HFFc6 (cell line): ENCODE measurements around the gene CLDN18. TPM values are rescaled to one million over a fixed set of nuclear protein-coding genes. Genes with fewer than 3 reads are reported as not detected.

ENCODE experiments used
- DNase-seq: peaks from one replicate; pipeline ENCODE4 v3.0.0-alpha.2; 2018
- H3K27ac Mint-ChIP-seq: 2 replicates; pipeline ENCODE4 v1.8.0; 2020; ENCODE audit warnings: mild to moderate bottlenecking, mixed read lengths
- H3K27me3 Mint-ChIP-seq: 2 replicates; pipeline ENCODE4 v1.8.0; 2021; ENCODE audit warnings: mild to moderate bottlenecking, moderate library complexity, mixed read lengths; ENCODE audit not compliant: insufficient read depth
- H3K36me3 Mint-ChIP-seq: 2 replicates; pipeline ENCODE4 v1.8.0; 2021; ENCODE audit warnings: low read depth, mixed read lengths
- H3K4me1 Mint-ChIP-seq: 2 replicates; pipeline ENCODE4 v1.8.0; 2020; ENCODE audit warnings: low read depth, mixed read lengths
- H3K4me3 Mint-ChIP-seq: 2 replicates; pipeline ENCODE4 v1.8.0; 2020; ENCODE audit warnings: mild to moderate bottlenecking, moderate library complexity, mixed read lengths
- H3K9me3 Mint-ChIP-seq: 2 replicates; pipeline ENCODE4 v1.8.0; 2020; ENCODE audit warnings: mild to moderate bottlenecking, mixed read lengths
- CTCF ChIP-seq: fragments of 200-600 bp; sonication (generic); IDR thresholded peaks from 2 replicates; pipeline ENCODE4 v1.5.0; 2021; ENCODE audit warnings: antibody characterized with exemption, mild to moderate bottlenecking
- total RNA-seq, 6 experiments: library from RNA; stranded (reverse); fragmentation: NEBNext Ultra II Directional; extraction: Animal tissue kit (Norgen Biotek cat#: 25700); gene quantifications; 2 replicates in 1 of 6; 3 replicates in 5 of 6; pipeline ENCODE4 v1.2.3, GENCODE V29; 2021

CLDN18 gene
- total RNA-seq, 6 experiments from 2014 or later = not detected

GRCh38 chr3:138078096-138078495, 68.1 kb downstream of the CLDN18 start:
- peaks cover 62% of the 10 kb centered on the region for H3K4me1 Mint-ChIP-seq
- no peaks in the 10 kb centered on the region for H3K9me3 Mint-ChIP-seq
- peaks cover 33% of the 10 kb centered on the region for H3K36me3 Mint-ChIP-seq
- no peak for TF ChIP-seq CTCF
- peak overlapping the region; percentile 67 for H3K27ac Mint-ChIP-seq
- no peaks in the 10 kb centered on the region for H3K27me3 Mint-ChIP-seq
- H3K4me3 Mint-ChIP-seq = no peak overlapping the region
- DNase-seq = peak; percentile 48

DNA sequence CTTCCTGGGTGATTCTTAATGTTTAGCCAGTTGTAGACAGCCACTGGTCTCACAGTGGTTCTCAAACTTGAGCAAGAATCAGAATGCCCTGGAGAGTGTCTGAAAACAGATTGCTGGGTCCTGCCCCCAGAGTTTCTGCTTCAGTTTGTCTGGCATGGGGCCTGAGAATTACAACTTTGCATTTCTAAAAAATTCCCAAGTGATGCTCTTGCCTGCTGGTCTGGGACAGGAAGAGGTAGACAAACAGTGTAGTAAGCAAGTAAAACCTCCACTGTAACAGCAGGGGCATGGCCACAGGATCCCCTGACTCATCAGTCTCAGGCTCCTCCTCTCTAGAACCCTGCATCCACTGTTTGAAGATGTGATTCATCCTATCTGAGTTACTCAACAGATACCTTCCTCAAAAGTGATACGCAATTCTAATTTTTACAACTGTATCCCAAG, 69.0 kb downstream of the CLDN18 start:
- DNase-seq = peak; percentile 94
- H3K4me3 Mint-ChIP-seq = peak overlapping the region; percentile 72
- H3K9me3 Mint-ChIP-seq = no peaks in the 10 kb centered on the region
- H3K27me3 Mint-ChIP-seq = no peaks in the 10 kb centered on the region
- peak overlapping the region; percentile 88 for H3K27ac Mint-ChIP-seq
- H3K4me1 Mint-ChIP-seq = peaks cover 66% of the 10 kb centered on the region
- TF ChIP-seq CTCF = no peak
- H3K36me3 Mint-ChIP-seq = peaks cover 35% of the 10 kb centered on the region

DNA sequence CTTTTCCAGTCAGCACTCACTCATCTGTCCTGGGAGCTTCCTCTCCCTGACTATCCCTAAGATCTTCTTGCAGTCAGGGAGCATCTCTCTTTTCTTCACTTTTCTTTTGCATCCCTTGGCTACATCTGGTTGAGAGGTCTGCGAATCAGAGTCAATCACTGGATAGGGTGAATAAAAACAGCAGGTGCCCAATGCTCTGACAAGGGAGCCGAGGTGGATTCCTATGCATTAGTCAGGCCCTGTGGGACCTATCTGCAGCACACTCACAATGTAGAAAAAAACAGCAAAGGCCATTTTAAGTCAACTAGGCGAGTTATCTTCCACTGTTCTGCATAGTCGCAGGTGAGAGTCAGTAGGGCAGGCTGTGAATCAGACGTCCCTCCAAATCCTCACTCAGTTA, 69.9 kb downstream of the CLDN18 start:
- DNase-seq = no peak
- Mint-ChIP-seq H3K4me1 (peaks cover 72% of the 10 kb centered on the region), H3K27me3 (no peaks in the 10 kb centered on the region), H3K36me3 (peaks cover 41% of the 10 kb centered on the region), H3K9me3 (no peaks in the 10 kb centered on the region), H3K4me3 (no peak overlapping the region), H3K27ac (peak overlapping the region; percentile 88)
- no peak for TF ChIP-seq CTCF

- peak overlapping the region; percentile 82 for H3K4me3 Mint-ChIP-seq
- H3K36me3 Mint-ChIP-seq = peaks cover 34% of the 10 kb centered on the region
- H3K4me1 Mint-ChIP-seq = peaks cover 72% of the 10 kb centered on the region
- DNase-seq = peak; percentile 56
- peaks cover 2% of the 10 kb centered on the region; the same call in 1 of the 2 replicates for H3K27me3 Mint-ChIP-seq
- TF ChIP-seq CTCF = no peak
- H3K9me3 Mint-ChIP-seq = no peaks in the 10 kb centered on the region
- peak overlapping the region; percentile 88 for H3K27ac Mint-ChIP-seq
Observed at GRCh38 chr3:138081371-138082084, 71.6 kb downstream of the CLDN18 start.

DNA sequence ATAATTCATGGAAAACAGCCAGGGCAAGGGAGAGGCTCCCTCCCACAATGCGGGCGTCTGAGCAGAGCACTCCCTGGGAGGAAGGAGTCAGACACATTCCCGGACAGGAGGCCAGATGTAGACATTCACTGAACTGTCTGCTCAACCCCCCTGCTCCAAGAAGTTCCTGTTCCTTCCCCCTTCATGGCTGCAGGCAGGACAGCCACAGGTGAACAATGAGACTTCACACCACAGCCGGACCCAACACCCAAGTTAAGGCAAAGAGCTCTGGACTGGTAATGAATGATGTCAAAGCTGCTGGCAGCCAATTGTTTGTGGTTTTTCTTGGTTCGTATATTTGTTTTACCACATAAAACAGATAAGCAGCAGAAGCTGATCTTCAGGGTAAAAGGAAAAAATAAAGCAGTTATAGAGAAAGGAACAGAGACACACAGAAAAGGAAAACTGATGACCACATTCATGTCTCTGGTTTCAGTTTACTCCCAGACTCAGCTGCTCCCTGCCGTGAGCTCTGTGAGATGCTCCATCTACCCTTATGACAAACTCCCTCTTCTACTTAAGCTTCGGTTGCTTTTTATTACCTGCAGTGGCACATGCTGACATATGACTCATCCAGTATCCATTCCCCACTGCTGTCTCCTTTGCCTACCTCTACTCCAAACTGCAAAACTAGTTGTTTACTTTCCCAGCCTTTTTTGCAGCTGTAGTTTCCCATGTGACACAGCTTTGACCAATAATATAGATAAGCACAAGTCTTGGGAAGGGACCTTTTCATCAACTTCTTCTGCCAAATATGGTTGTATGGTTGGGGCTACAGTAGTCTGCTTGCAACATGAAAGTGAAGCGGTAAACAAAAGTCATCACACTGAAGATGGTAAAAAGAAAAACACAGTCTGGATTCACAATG, 72.4 kb downstream of the CLDN18 start:
- Mint-ChIP-seq H3K4me3 (peak overlapping the region; percentile 82), H3K36me3 (peaks cover 41% of the 10 kb centered on the region), H3K27ac (peak overlapping the region; percentile 88), H3K9me3 (no peaks in the 10 kb centered on the region), H3K4me1 (peaks cover 72% of the 10 kb centered on the region), H3K27me3 (peaks cover 2% of the 10 kb centered on the region; the same call in 1 of the 2 replicates)
- TF ChIP-seq CTCF = no peak
- peak; percentile 67 for DNase-seq
